GM10266 (cell line): ENCODE results near the gene CNOT1.

Experiments
- DNase-seq: peaks from one replicate; pipeline ENCODE4 v3.0.0; 2012; ENCODE audit errors: extremely low spot score
- CTCF ChIP-seq: IDR thresholded peaks from 2 replicates; pipeline ENCODE4 v1.5.1; 2012; ENCODE audit warnings: mild to moderate bottlenecking, low read depth; ENCODE audit not compliant: control insufficient read depth, insufficient read depth; ENCODE audit errors: missing control alignments

Gene CNOT1

DNA sequence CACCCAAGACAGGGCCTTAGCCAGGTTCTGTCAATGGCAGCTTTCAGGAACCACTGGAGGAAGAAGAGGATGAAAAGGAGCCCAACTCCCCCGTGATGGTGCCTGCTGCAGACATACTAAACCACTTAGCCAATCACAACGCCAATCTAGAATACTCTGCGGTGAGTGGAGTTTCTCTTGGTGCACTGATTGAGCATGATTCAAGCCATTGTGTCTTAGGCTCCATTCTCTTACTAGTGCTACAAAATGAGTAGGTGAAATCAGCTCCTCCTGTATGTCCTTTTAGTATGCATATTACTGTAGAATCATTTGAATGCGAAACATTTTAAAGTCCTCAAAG, 112.9 kb downstream of the CNOT1 start:
- DNase-seq, result no peak
- no peak for TF ChIP-seq CTCF

DNA sequence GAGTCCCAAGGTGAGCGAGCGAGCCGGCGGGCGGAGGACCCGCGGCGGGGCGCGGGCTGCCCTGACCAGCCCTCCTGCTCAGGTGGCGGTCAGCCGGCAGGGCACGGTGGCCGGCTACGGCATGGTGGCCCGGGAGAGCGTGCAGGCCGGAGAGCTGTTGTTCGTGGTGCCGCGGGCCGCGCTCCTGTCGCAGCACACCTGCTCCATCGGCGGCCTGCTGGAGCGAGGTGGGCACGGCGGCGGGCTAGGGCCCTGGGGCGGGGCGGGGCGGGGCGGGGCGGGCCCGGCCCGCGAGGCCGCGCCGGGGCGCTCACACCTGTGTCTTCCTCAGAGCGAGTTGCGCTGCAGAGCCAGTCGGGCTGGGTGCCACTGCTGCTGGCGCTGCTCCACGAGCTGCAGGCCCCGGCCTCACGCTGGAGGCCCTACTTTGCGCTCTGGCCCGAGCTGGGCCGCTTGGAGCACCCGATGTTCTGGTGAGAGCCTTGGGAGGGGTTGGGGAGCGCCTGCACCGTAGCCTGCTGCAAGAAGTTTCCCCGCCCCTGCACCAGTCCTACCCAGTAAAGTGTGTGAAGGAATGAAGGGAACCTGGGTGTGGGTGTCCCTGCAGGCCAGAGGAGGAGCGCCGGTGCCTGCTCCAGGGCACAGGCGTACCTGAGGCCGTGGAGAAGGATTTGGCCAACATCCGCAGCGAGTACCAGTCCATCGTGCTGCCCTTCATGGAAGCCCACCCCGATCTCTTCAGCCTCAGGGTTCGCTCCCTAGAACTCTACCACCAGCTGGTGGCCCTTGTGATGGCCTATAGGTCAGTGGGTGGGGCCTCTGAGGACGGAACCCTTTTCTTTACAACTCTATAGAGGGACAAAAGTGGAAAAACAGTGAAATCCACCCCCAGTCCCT, 113.5 kb downstream of the CNOT1 start:
- peak; percentile 70 for DNase-seq
- TF ChIP-seq CTCF, result no peak

- DNase-seq, result peak; percentile 89
- peak; percentile 11 for TF ChIP-seq CTCF
Measured at GRCh38 chr16:58515125-58515870, 114.3 kb downstream of the CNOT1 start, which contains the start of gene SETD6. SETD6 (plus strand) TSS chr16:58515517; CDS start chr16:58515538, 21 bp downstream.

- no peak for TF ChIP-seq CTCF
- DNase-seq, result no peak
Measured at GRCh38 chr16:58513874-58514273, 115.8 kb downstream of the CNOT1 start.

DNA sequence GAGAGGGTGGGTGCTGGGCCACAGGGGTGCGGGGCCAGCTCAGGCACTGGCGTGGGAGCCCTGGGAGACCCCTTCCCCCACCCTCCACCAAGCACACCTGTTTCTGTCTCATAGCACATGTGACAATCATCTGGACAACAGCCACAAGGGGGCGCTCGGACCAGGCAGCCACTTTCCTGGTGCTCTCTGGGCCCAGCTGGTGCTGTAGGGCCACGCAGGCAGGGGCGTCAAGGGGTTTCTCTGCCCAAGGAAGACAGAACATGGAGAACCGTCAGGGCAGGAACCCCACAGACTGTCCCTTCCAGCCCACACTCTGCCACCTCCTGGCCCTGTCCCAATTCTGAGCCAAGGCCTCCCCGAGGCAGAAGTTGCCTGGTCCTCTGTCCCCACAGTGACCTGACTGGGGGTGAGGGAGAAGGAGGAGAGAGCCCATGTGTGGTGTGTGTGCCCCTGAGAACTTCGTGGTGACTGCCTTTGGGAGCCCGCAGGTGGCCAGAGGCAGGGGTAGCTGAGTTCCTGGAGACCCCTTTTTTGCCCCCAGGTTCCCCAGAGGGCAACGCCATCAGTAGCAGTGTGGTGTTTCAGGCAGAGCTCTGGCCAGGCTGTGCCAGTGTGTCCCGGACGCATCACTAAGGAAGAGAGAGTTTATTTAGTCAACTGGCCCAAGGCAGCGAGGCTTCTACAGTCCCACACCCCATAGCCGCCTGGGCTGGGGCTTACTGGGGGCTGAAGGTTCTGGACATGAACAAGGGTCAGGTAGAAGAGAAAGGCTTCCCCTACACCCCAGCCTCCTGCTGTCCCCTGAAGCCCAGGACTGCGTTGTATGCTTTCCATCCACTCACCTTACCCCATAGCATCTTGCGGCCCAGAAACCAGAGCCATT, 117.5 kb downstream of the CNOT1 start:
- DNase-seq, result peak; percentile 76
- peak; percentile 84 for TF ChIP-seq CTCF

DNA sequence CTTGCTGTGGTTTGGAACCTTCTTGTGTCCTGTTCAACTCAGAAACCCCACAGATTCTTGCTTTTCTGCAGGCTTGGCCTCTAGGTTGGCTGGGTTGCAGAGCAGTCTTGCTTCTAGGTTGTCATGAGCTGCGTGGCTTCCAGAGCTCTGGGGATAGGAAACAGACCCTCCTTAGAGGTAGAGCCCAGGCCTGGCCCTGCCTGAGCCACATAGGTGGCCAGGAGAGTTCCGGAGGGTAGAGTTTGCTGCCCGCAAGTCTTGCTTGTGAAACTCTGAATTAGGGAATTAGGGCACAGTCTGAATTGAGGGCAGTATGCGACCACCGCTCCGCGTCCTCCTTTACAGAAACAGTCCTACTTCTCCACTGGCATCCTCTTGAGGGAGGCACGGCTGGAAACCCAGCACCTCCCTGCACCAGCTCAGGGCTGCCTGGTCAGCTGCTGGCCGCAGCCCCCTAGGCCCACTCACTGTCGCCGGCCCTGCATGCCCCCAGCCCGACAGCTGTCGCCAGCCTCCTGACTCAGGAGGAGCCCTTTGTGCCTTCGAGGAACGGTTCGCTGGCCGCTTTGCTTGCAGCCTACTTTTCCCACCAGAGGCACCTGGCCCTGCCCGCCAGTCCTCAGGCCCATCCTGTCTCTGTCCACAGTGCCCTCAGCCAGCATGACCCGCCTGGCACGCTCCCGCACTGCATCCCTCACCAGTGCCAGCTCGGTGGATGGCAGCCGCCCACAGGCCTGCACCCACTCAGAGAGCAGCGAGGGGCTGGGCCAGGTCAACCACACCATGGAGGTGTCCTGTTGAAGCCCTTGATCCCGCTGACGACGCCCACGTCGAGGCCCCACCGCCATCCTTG, 118.6 kb downstream of the CNOT1 start:
- no peak for DNase-seq
- no peak for TF ChIP-seq CTCF
